ENCODE data around the gene SCN3B.

SCN3B gene

GRCh38 chr11:123594188-123594901 lies 60.1 kb downstream of the SCN3B start:
- DNase-seq: no peak

GRCh38 chr11:123593570-123593969 lies 60.9 kb downstream of the SCN3B start:
- DNase-seq: no peak

GRCh38 chr11:123590296-123590912 lies 64.0 kb downstream of the SCN3B start:
- DNase-seq: no peak

GRCh38 chr11:123588864-123589262 lies 65.6 kb downstream of the SCN3B start:
- no peak for DNase-seq

GRCh38 chr11:123588117-123588863 lies 66.1 kb downstream of the SCN3B start:
- no peak for DNase-seq

GRCh38 chr11:123587559-123587958 lies 66.9 kb downstream of the SCN3B start:
- no peak for DNase-seq

- DNase-seq: no peak
Measured at GRCh38 chr11:123587044-123587443, 67.4 kb downstream of the SCN3B start.

- no peak for DNase-seq
Measured at GRCh38 chr11:123586568-123586967, 67.9 kb downstream of the SCN3B start.

GRCh38 chr11:123585706-123586105 lies 68.7 kb downstream of the SCN3B start:
- DNase-seq: no peak

- DNase-seq: no peak
Measured at GRCh38 chr11:123585206-123585605, 69.2 kb downstream of the SCN3B start.

- no peak for DNase-seq
Measured at GRCh38 chr11:123584737-123585136, 69.7 kb downstream of the SCN3B start.

GRCh38 chr11:123584186-123584585 lies 70.2 kb downstream of the SCN3B start:
- DNase-seq: no peak

GRCh38 chr11:123582992-123583504 lies 71.4 kb downstream of the SCN3B start:
- no peak for DNase-seq

GRCh38 chr11:123581651-123582399 lies 72.6 kb downstream of the SCN3B start:
- DNase-seq: no peak

- DNase-seq: no peak
Measured at GRCh38 chr11:123580557-123581275, 73.7 kb downstream of the SCN3B start.

- DNase-seq: no peak
Measured at GRCh38 chr11:123580137-123580536, 74.3 kb downstream of the SCN3B start.

- no peak for DNase-seq
Measured at GRCh38 chr11:123579482-123579812, 75.0 kb downstream of the SCN3B start.
